ENCODE results near the gene DCLK1. TPM values are rescaled to one million over a fixed set of nuclear protein-coding genes. Genes with fewer than 3 reads are reported as not detected.

The DCLK1 gene
- total RNA-seq, 1 experiment from 2014 or later = 36.2 TPM

GRCh38 chr13:36057547-36057946 is 73.6 kb downstream of the DCLK1 start:
- no peak overlapping the region for H4K8ac ChIP-seq (replicated peaks; ENCODE audit: insufficient read length, low read depth, low read length)
- H3K14ac ChIP-seq (ENCODE audit: insufficient read depth, low read length) = no peak overlapping the region
- H2BK15ac ChIP-seq (ENCODE audit: low read depth, low read length) = no peak overlapping the region
- H4K20me1 ChIP-seq (ENCODE audit: control insufficient read depth, insufficient read depth, insufficient read length) = no peaks in the 10 kb centered on the region
- no peaks in the 10 kb centered on the region for H3K9me3 ChIP-seq (ENCODE audit: control insufficient read depth, low read depth, low read length)
- H3T11ph ChIP-seq (ENCODE audit: low read length) = no peak overlapping the region
- H3K18ac ChIP-seq (ENCODE audit: insufficient read length, low read depth, low read length) = no peak overlapping the region
- H3K27ac ChIP-seq (ENCODE audit: insufficient read length, low read depth, low read length) = no peak overlapping the region
- Mint-ChIP-seq H3K9me3 (peaks cover 10 to 11% of the 10 kb centered on the region in 2 experiments; a peak in 4 of 5 replicates), H3K4me3 (no peak overlapping the region), H3K27me3 (ENCODE audit: low read depth) (no peaks in the 10 kb centered on the region), H3K27ac (no peak overlapping the region), H3K4me1 (peaks cover 8 to 9% of the 10 kb centered on the region in 2 experiments), H3K36me3 (ENCODE audit: insufficient read depth in 1 of 3, low read depth in 3 of 3) (peaks cover 3 to 12% (median 6%) of the 10 kb centered on the region in 3 experiments)
- H3K23me2 ChIP-seq (ENCODE audit: insufficient read length, low read depth, low read length, poor library complexity, severe bottlenecking) = no peaks in the 10 kb centered on the region
- no CpG with 5 or more reads among the region's 1 CpG for WGBS (ENCODE audit: extremely low coverage, insufficient read length, low lambda C conversion rate)
- H2BK20ac ChIP-seq (ENCODE audit: low read depth, low read length, poor library complexity, severe bottlenecking) = no peak overlapping the region
- no peak overlapping the region for H4K5ac ChIP-seq (ENCODE audit: insufficient read length, low read depth, low read length)
- H3K4me2 ChIP-seq (ENCODE audit: insufficient read depth, insufficient read length, low read length) = no peak overlapping the region
- H3K79me1 ChIP-seq (ENCODE audit: insufficient read depth, low read depth, low read length, poor library complexity, severe bottlenecking) = no peaks in the 10 kb centered on the region
- no peaks in the 10 kb centered on the region for H3K79me2 ChIP-seq (ENCODE audit: insufficient read depth, low read length)
- no peak overlapping the region for H3K4ac ChIP-seq (ENCODE audit: low read depth, low read length)
- H3K27me3 ChIP-seq (ENCODE audit: insufficient read depth, low read length) = no peaks in the 10 kb centered on the region
- H2BK12ac ChIP-seq (ENCODE audit: insufficient read length, low read depth, low read length) = no peak overlapping the region
- no peak overlapping the region for H2AFZ ChIP-seq (ENCODE audit: low read length)
- no peak overlapping the region for H2BK5ac ChIP-seq (ENCODE audit: insufficient read length, low read length)
- H2AK5ac ChIP-seq (ENCODE audit: insufficient read length, low read length) = no peak overlapping the region
- H4K91ac ChIP-seq (ENCODE audit: insufficient read length, low read depth, low read length) = no peak overlapping the region
- no peak for DNase-seq
- no peaks in the 10 kb centered on the region for H3K4me1 ChIP-seq (ENCODE audit: insufficient read depth, low read length)
- H2BK120ac ChIP-seq (ENCODE audit: low read depth, low read length, poor library complexity, severe bottlenecking) = no peak overlapping the region
- H3K23ac ChIP-seq (ENCODE audit: insufficient read length, low read depth, low read length) = no peak overlapping the region
- no peak overlapping the region for H3K56ac ChIP-seq (ENCODE audit: insufficient read length, low read depth, low read length)
- TF ChIP-seq CTCF (conservative IDR thresholded peaks at IDR 0.05) = no peak
- H3K9ac ChIP-seq (ENCODE audit: extremely low read depth, insufficient read length, low read length) = no peak overlapping the region
